ENCODE results near the gene MCCC1. TPM values are rescaled to one million over a fixed set of nuclear protein-coding genes. Genes with fewer than 3 reads are reported as not detected.
"Not testable (repeated sequence)": the region's sequence is repeated elsewhere in the genome, so short reads cannot be mapped to it uniquely, and the experiment has no call there.

The MCCC1 gene
- polyA plus RNA-seq (ENCODE audit: insufficient read length in 4 of 4) = 10 to 100 TPM; 52.5 to 75.5 (median 61.8) TPM

GRCh38 chr3:183099026-183099837, at the start of gene MCCC1:
MCCC1 (minus strand) TSS chr3:183099496; CDS start chr3:183099440, 56 bp downstream.
- peak; percentile 88 to 96 (median 90) for DNase-seq (ENCODE audit: low read depth in 4 of 4, low spot score in 2 of 4)

GRCh38 chr3:183148056-183148455, 48.8 kb upstream of the MCCC1 start:
- DNase-seq (ENCODE audit: low read depth in 4 of 4, low spot score in 2 of 4) = no peak

DNA sequence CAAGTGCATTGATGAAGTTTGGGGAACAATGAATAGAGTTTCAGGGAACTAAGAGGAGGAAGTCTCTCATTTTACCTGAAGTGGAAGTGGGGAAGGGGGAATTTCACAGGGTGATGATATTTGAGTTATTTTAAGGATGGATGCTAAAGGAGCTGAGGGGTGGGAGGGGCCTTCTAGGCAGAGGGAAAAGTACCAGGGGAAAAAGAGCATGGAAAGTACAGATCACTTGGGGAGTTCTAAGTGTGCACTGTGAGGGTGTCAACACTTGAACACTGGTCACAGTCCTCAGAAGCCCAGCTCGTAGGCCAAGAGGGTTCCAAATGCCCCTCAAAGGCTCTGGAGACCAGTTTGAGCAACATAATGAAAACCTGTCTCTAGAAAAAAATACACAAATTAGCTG, 45.1 kb upstream of the MCCC1 start:
- no peak for DNase-seq (ENCODE audit: low read depth in 4 of 4, low spot score in 2 of 4)

- DNase-seq (ENCODE audit: low read depth in 4 of 4, low spot score in 2 of 4) = no peak
These were observed 42.9 kb upstream of the MCCC1 start for GRCh38 chr3:183142199-183142598.

- DNase-seq (ENCODE audit: low read depth in 4 of 4, low spot score in 2 of 4) = no peak
These were observed 35.5 kb upstream of the MCCC1 start for GRCh38 chr3:183134844-183135243.

GRCh38 chr3:183132409-183132808, 33.1 kb upstream of the MCCC1 start:
- no peak for DNase-seq (ENCODE audit: low read depth in 4 of 4, low spot score in 2 of 4)

GRCh38 chr3:183131735-183132134, 32.4 kb upstream of the MCCC1 start:
- DNase-seq (ENCODE audit: low read depth in 4 of 4, low spot score in 2 of 4) = no peak

GRCh38 chr3:183131186-183131725, 32.0 kb upstream of the MCCC1 start:
- DNase-seq (ENCODE audit: low read depth in 4 of 4, low spot score in 2 of 4) = no peak

DNA sequence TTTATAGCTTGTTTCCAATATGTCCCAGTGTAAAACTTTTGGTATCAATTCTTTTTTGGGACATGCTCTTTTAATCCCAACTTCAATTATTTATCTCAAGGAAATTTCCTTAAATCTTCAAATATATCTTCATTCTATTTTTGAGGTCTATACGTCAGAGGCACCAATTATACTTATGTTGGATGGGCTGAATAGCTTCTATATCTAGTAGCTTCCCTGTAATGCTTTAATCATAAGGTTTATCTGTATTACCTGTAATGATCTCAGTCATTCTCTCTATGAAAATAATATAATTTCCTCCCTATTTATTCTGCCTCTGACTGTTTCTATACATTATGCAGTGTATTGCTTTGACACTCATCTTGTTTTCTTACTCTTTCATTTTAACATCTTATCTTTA, 29.9 kb upstream of the MCCC1 start:
- no peak for DNase-seq (ENCODE audit: low read depth in 4 of 4, low spot score in 2 of 4)

DNA sequence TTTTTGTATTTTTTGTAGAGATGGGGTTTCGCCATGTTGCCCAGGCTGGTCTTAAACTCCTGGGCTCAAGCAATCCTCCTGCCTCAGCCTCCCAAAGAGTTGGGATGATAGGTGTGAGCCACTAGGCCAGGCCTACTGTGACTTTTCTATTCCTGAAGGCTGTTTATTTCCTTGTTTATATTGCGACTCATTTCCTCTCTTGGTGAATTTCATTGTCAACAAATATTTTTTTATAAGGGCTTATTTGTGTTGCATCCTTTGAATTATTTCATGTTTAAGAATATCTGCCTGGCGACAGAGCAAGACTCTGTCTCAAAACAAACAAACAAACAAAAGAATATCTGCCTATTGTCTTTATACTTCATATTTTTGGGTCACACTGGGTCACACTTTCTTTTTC, 29.4 kb upstream of the MCCC1 start:
- no peak for DNase-seq (ENCODE audit: low read depth in 4 of 4, low spot score in 2 of 4)

- DNase-seq (ENCODE audit: low read depth in 4 of 4, low spot score in 2 of 4) = no peak
These were observed 24.6 kb upstream of the MCCC1 start for GRCh38 chr3:183123891-183124290.

DNA sequence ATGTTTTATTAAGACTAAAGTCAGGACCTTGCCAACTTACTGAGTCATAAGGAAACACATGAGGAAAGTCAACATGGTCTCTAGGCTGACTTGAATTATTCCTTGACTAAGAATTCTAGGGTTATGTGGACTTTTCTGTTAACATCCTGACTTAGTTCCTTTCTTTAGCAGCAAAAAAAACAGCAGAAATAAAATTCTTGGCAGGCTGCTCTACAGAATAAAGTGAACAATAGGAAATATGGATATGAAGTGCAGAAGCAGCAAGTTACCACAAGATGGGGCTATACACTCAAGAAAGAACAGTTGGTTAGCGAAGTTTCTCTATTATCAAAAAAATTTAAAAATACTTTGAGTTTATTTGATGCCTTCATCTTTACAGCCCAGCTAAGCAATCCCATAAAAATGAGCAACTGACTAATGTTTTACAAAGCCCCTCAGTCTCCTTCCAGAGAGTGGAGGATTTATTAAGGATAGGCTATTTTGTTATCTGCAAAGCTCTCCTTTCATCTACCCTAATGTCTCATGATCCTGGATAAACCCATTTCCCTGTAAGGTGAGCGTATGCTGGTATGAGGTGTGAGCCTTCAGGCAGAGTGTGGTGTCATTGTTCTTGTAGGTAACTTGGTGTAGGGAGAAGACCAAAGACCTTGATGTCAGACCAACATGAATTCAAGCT, 23.1 kb upstream of the MCCC1 start:
- no peak for DNase-seq (ENCODE audit: low read depth in 4 of 4, low spot score in 2 of 4)

DNA sequence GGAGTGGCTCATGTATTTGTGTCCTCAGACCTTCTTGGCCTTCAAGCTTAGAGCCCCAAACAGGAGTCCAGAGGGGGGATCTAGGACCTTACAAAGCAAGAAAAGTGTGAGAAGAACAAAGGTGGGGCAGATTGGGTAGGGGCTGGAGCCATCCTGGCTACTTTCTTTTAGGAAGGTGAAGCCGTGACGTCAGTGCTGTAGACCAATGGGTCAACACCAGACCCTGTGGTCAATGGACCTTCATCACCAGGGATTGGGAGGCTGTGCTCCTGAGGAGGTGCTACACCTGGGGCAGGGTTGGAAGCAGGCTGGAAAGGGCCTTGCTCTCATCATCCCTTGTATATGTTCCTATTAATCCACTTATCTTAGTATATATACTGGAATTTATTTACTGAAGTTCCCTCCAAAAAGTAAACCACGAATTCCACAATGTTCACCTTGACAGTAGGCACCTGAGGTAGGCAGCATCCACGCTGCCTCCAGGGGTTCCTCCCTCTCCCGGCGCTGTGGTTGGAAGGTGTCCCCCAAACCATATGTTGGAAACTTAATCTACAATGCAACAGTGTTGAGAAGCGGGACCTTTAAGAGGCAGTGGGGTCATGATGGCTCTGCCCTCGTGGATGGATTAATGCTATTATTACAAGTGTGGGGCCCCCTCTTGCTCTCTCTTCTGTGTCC, 21.4 kb upstream of the MCCC1 start:
- DNase-seq (ENCODE audit: low read depth in 4 of 4, low spot score in 2 of 4) = no peak

DNA sequence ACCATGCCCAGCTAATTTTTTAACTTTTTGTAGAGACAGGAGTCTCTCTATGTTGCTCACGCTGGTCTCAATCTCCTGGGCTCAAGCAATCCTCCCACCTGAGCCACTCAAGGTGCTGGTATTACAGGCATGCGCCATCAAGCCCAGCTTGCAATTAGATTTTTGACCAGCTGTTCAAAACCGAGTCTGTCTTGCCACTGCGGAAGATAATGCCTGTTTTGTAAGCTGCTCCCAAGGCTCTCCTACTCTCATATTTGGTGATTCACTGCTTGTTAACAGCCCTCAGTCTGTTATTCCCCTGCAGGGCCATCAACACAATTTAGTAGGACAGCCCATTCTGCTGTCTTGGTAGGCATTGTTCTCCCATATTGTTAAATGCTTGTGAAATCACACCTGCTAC, 17.8 kb upstream of the MCCC1 start:
- DNase-seq (ENCODE audit: low read depth in 4 of 4, low spot score in 2 of 4) = no peak

DNA sequence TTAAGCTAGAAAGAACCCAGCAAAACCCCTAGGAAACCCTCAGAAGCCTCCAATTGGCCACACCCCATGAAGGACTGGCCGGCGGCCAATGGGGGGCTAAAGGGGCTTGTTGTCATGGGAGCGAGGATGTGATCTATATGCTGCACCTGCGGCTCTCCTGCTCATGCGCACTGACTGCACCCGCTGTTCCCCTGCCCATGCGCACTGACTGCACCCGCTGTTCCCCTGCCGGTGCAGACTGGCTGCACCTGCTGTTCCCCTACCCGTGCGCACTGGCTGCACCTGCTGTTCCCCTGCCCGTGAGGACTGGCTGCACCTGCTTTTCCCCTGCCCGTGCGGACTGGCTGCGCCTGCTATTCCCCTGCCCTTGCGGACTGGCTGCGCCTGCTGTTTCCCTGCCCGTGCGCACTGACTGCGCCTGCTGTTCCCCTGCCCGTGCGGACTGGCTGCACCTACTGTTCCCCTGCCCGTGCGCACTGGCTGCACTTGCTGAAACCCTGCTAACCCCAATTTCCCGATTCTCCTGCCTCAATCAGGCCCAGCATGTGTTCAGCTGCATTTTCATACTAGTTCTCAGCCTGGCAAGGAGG, 16.8 kb upstream of the MCCC1 start:
- no peak for DNase-seq (ENCODE audit: low read depth in 4 of 4, low spot score in 2 of 4)

GRCh38 chr3:183114384-183115178, 15.3 kb upstream of the MCCC1 start:
- no peak for DNase-seq (ENCODE audit: low read depth in 4 of 4, low spot score in 2 of 4)

DNA sequence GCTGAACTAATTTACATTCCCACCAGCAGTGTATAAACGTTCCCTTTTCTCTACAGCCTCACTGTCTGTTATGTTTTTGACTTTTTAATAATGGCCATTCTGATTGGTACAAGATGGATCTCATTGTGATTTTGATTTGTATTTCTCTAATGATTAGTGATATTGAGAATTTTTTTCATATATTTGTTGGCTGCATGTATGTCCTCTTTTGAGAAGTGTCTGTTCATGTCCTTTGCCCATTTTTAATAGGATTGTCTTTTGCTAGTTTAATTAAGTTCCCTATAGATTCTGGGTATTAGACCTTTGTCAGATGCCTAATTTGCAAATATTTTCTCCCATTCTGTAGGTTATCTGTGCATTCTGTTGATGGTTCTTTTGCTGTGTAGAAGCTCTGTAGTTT, 10.6 kb upstream of the MCCC1 start:
- DNase-seq (ENCODE audit: low read depth in 4 of 4, low spot score in 2 of 4) = not testable (repeated sequence)

GRCh38 chr3:183108470-183108869, 9.2 kb upstream of the MCCC1 start:
- DNase-seq (ENCODE audit: low read depth in 4 of 4, low spot score in 2 of 4) = no peak

DNA sequence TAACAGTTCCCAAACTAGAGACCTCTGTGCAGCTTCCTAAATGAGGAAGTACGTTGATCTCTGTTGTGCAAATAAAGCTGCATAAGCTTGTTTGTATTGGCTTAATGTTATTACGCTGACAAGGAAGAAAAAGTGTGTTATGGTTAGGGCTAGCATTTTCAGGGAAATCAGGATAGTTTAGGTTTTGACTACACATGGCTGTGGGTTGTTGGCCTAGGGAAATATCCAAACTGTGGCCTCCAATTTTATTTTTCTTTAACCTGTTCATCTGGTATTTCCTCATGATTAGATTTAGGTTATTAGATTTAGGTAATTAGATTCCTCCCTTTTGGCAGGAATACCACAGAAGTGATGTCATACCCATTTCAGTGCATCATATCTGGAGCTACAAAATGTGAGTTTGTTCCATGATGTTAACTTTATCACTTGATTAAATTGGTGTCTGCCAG, 8.7 kb upstream of the MCCC1 start:
- no peak for DNase-seq (ENCODE audit: low read depth in 4 of 4, low spot score in 2 of 4)

GRCh38 chr3:183107372-183107771, 8.1 kb upstream of the MCCC1 start:
- not testable (repeated sequence) for DNase-seq (ENCODE audit: low read depth in 4 of 4, low spot score in 2 of 4)
